ENCODE data around the gene P2RX1.
"Not testable (repeated sequence)": the region's sequence is repeated elsewhere in the genome, so short reads cannot be mapped to it uniquely, and the experiment has no call there.

The P2RX1 gene

DNA sequence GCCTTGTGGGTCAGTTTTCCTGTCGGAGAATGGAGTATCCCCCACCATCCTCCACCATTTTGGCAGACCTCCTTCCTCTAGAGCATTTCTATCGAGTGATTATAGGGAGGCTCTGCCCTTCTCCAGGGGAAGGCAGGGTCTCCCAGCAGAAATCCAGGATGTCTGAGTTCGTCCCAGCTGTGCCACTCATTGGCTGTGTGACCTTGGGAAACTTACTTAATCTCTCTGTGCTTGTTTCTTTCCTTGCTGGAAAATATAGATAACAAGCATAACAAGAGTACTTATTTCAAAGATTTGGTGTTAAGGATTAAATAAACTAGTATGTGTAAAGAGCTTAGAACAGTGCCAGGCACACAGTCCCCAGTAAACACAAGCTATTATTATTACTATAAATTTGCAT, 33.2 kb upstream of the P2RX1 start:
- ATAC-seq, result no peak
- TF ChIP-seq ZNF70 (CRISPR knock-in tag; IDR thresholded peaks at IDR 0.05) (no peak), ZNF565 (CRISPR knock-in tag; conservative IDR thresholded peaks at IDR 0.05; ENCODE audit: low read depth) (no peak), TCF4 (CRISPR knock-in tag; IDR thresholded peaks at IDR 0.05; ENCODE audit: borderline replicate concordance) (no peak), ZNF8 (CRISPR knock-in tag; IDR thresholded peaks at IDR 0.05) (no peak), PPARA (CRISPR knock-in tag; IDR thresholded peaks at IDR 0.05; ENCODE audit: borderline replicate concordance) (no peak), ZFP30 (CRISPR knock-in tag; IDR thresholded peaks at IDR 0.05) (no peak), ESRRG (CRISPR knock-in tag; IDR thresholded peaks at IDR 0.05) (no peak), ISL1 (CRISPR knock-in tag; IDR thresholded peaks at IDR 0.05) (no peak), PATZ1 (CRISPR knock-in tag; IDR thresholded peaks at IDR 0.05; ENCODE audit: borderline replicate concordance) (no peak), ARNTL (CRISPR knock-in tag; IDR thresholded peaks at IDR 0.05; ENCODE audit: borderline replicate concordance, low read depth) (no peak), ZFP3 (CRISPR knock-in tag; IDR thresholded peaks at IDR 0.05) (no peak), GLIS3 (CRISPR knock-in tag; IDR thresholded peaks at IDR 0.05) (no peak), CSDC2 (CRISPR knock-in tag; IDR thresholded peaks at IDR 0.05) (no peak), BACH2 (CRISPR knock-in tag; IDR thresholded peaks at IDR 0.05; ENCODE audit: borderline replicate concordance) (no peak), SNAI2 (CRISPR knock-in tag; IDR thresholded peaks at IDR 0.05) (no peak)
- TF ChIP-seq, protein P1, sequence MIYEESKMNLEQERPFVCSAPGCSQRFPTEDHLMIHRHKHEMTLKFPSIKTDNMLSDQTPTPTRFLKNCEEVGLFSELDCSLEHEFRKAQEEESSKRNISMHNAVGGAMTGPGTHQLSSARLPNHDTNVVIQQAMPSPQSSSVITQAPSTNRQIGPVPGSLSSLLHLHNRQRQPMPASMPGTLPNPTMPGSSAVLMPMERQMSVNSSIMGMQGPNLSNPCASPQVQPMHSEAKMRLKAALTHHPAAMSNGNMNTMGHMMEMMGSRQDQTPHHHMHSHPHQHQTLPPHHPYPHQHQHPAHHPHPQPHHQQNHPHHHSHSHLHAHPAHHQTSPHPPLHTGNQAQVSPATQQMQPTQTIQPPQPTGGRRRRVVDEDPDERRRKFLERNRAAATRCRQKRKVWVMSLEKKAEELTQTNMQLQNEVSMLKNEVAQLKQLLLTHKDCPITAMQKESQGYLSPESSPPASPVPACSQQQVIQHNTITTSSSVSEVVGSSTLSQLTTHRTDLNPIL (CRISPR knock-in tag; IDR thresholded peaks at IDR 0.05; ENCODE audit: low read depth), result no peak
- TF ChIP-seq, protein P2, sequence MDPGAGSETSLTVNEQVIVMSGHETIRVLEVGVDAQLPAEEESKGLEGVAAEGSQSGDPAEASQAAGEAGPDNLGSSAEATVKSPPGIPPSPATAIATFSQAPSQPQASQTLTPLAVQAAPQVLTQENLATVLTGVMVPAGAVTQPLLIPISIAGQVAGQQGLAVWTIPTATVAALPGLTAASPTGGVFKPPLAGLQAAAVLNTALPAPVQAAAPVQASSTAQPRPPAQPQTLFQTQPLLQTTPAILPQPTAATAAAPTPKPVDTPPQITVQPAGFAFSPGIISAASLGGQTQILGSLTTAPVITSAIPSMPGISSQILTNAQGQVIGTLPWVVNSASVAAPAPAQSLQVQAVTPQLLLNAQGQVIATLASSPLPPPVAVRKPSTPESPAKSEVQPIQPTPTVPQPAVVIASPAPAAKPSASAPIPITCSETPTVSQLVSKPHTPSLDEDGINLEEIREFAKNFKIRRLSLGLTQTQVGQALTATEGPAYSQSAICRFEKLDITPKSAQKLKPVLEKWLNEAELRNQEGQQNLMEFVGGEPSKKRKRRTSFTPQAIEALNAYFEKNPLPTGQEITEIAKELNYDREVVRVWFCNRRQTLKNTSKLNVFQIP (CRISPR knock-in tag; IDR thresholded peaks at IDR 0.05; ENCODE audit: borderline replicate concordance, low read depth), result no peak

DNA sequence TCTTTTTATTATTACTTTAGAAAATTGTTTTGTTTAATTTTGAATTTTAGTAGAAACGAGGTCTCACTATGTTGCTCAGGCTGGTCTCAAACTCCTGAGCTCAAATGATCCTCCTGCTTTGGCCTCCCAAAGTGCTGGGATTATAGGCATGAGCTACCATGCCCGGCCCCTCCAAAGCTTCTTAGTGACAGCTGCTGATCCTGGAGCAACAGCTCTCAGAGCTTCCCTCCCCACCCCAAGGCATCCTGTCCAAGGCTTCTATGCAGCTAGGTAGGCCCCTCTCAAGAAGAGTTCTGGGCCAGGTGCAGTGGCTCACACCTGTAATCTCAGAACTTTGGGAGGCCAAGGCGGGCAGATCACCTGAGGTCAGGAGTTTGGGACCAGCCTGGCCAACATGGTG, 32.3 kb upstream of the P2RX1 start:
- ATAC-seq, result not testable (repeated sequence)

- TF ChIP-seq CSRNP3 (CRISPR knock-in tag; IDR thresholded peaks at IDR 0.05), result no peak
- no peak for TF ChIP-seq TOX (CRISPR knock-in tag; IDR thresholded peaks at IDR 0.05; ENCODE audit: borderline replicate concordance)
- no peak for TF ChIP-seq TCF4 (CRISPR knock-in tag; IDR thresholded peaks at IDR 0.05; ENCODE audit: borderline replicate concordance)
- TF ChIP-seq, protein P3, sequence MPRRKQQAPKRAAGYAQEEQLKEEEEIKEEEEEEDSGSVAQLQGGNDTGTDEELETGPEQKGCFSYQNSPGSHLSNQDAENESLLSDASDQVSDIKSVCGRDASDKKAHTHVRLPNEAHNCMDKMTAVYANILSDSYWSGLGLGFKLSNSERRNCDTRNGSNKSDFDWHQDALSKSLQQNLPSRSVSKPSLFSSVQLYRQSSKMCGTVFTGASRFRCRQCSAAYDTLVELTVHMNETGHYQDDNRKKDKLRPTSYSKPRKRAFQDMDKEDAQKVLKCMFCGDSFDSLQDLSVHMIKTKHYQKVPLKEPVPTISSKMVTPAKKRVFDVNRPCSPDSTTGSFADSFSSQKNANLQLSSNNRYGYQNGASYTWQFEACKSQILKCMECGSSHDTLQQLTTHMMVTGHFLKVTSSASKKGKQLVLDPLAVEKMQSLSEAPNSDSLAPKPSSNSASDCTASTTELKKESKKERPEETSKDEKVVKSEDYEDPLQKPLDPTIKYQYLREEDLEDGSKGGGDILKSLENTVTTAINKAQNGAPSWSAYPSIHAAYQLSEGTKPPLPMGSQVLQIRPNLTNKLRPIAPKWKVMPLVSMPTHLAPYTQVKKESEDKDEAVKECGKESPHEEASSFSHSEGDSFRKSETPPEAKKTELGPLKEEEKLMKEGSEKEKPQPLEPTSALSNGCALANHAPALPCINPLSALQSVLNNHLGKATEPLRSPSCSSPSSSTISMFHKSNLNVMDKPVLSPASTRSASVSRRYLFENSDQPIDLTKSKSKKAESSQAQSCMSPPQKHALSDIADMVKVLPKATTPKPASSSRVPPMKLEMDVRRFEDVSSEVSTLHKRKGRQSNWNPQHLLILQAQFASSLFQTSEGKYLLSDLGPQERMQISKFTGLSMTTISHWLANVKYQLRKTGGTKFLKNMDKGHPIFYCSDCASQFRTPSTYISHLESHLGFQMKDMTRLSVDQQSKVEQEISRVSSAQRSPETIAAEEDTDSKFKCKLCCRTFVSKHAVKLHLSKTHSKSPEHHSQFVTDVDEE (CRISPR knock-in tag; IDR thresholded peaks at IDR 0.05), result no peak
- no peak for ATAC-seq
Measured at GRCh38 chr17:3947318-3947810, 31.1 kb upstream of the P2RX1 start.

DNA sequence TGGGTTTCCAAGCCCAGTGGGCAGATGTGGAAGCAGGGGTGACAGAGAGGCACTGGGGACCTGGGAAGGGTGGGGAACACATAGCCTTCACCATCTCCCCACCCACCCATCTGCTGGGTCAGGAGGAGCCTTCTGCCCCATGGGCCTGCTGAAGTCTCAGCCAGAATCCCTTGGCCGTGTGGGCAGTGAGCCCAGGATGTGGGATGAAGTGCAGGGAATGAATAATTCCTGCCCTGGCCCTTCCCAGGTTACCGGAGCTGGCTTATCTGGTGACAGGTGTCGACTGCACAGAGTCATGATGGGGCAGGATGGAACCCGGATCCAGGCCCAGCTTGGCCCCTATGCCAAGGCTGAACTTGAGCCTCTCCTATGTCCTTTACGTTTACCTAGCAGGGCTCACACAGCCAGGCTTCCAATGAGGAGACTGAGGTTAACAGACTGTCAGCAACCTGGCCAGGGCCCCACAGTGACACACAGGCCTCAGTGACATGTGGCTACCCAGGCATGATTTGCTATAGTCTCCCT, 30.5 kb upstream of the P2RX1 start:
- no peak for ATAC-seq
- TF ChIP-seq CSDC2 (CRISPR knock-in tag; IDR thresholded peaks at IDR 0.05) (no peak), OSR1 (CRISPR knock-in tag; IDR thresholded peaks at IDR 0.05) (no peak)

Measured in SK-N-SH treated with all-trans-retinoic acid at 6 μM for 48 hours (cell line).